ENCODE data around the gene RENBP.

- TF ChIP-seq POLR2A (IDR thresholded peaks at IDR 0.05) (no peak), CTCF (IDR thresholded peaks at IDR 0.05) (no peak), EP300 (IDR thresholded peaks at IDR 0.05) (no peak)
Observed at GRCh38 chrX:153959649-153960048, 15.2 kb upstream of the RENBP start.
